ENCODE results near the gene FLNB.

DNA sequence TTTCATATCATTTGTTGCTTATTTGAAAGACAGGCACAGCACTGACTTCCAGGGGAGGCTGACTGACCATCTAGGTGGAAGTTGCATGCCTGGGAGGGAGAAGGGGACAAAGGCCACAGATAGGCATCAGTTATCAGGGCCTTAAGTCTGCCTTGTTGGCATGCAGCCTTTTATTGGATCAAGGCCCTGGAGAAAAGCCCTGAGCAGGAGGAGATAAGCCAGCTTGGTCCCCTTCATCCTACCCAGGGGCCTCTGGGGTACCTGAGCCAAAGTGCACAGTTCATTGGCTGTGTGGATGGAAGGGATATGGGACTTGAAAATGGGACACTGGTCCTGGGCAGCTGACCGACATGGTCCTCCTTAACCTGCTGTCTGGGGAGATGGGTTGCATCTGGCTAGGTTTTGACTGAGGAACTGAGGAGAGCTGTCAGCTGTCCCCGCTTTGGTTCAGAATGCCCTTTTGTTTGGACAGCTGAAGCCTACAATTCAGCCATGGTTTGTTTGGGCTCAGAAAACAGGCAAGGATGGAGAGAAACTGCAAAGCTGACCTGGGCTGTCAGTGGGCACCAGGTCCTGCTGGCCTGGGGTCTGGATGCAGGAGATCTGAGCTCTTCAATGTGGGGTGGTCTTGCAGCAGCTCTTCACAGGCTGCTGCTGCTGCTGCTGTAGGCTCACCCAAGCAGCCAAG, 60.0 kb downstream of the FLNB start:
- no peak for TF ChIP-seq POLR2A (IDR thresholded peaks at IDR 0.05)
- TF ChIP-seq, protein P1, sequence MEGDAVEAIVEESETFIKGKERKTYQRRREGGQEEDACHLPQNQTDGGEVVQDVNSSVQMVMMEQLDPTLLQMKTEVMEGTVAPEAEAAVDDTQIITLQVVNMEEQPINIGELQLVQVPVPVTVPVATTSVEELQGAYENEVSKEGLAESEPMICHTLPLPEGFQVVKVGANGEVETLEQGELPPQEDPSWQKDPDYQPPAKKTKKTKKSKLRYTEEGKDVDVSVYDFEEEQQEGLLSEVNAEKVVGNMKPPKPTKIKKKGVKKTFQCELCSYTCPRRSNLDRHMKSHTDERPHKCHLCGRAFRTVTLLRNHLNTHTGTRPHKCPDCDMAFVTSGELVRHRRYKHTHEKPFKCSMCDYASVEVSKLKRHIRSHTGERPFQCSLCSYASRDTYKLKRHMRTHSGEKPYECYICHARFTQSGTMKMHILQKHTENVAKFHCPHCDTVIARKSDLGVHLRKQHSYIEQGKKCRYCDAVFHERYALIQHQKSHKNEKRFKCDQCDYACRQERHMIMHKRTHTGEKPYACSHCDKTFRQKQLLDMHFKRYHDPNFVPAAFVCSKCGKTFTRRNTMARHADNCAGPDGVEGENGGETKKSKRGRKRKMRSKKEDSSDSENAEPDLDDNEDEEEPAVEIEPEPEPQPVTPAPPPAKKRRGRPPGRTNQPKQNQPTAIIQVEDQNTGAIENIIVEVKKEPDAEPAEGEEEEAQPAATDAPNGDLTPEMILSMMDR (IDR thresholded peaks at IDR 0.05) = no peak

Measured in prostate gland (tissue), 2 donors.